ENCODE measurements around the gene CEP85. TPM values are rescaled to one million over a fixed set of nuclear protein-coding genes. Genes with fewer than 3 reads are reported as not detected.

The CEP85 gene
- total and polyA plus RNA-seq, 2 of the 13 experiments (the other 11 are each of a cell fraction or from before 2014, with no cell fraction given), result 16.1 to 26.7 TPM

- TF ChIP-seq, protein P1, sequence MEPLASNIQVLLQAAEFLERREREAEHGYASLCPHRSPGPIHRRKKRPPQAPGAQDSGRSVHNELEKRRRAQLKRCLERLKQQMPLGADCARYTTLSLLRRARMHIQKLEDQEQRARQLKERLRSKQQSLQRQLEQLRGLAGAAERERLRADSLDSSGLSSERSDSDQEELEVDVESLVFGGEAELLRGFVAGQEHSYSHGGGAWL (CRISPR knock-in tag; IDR thresholded peaks at IDR 0.05), result peak; percentile 64; the same call in 1 of the 2 replicates
- no peak; the same call in 1 of the 2 replicates for TF ChIP-seq ETV6 (CRISPR knock-in tag; conservative IDR thresholded peaks at IDR 0.05)
These were observed 72.6 kb downstream of the CEP85 start, which contains the start of gene UBXN11 (continued) for GRCh38 chr1:26306290-26307229.

- Histone ChIP-seq H3K27ac (ENCODE audit: extremely low read length, insufficient read depth, low read length) (peak overlapping the region; percentile 66), H3K79me2 (ENCODE audit: insufficient read depth, low read length) (no peaks in the 10 kb centered on the region), H3K36me3 (replicated peaks in 1 of 2; ENCODE audit: control insufficient read depth in 1 of 2, insufficient read depth in 2 of 2, low read length in 2 of 2) (no peaks in the 10 kb centered on the region), H4K20me1 (ENCODE audit: insufficient read depth, low read length) (no peaks in the 10 kb centered on the region), H3K27me3 (ENCODE audit: control insufficient read depth in 1 of 2, insufficient read depth in 2 of 2, low read length in 2 of 2) (no peaks in the 10 kb centered on the region; a peak in 1 of 5 replicates), H3K9ac (ENCODE audit: insufficient read depth, low read depth, low read length) (peak overlapping the region; percentile 81), H3K9me3 (ENCODE audit: low read length) (no peaks in the 10 kb centered on the region), H3K4me3 (replicated peaks in 1 of 3; ENCODE audit: insufficient read depth in 1 of 3, low read depth in 2 of 3, low read length in 3 of 3) (peak overlapping the region; percentile 57 to 98 (median 90); a peak in 5 of 6 replicates), H2AFZ (ENCODE audit: low read length) (peak overlapping the region; percentile 96), H3K4me1 (ENCODE audit: insufficient read depth, low read length) (peaks cover 39% of the 10 kb centered on the region), H3K4me2 (ENCODE audit: low read depth, low read length) (peak overlapping the region; percentile 95)
- ATAC-seq, result no peak
- DNase-seq (ENCODE audit: low spot score), result no peak
- BruUV-seq (replicated peaks), result no TSS peak
- FAIRE-seq, result no peak
- 34% methylated on average over 6 of the region's 6 CpGs for WGBS (ENCODE audit: low lambda C conversion rate)
- ChIA-PET POLR2A (interaction anchor here (0.7 to 1.3 kb wide), 2 partner anchors 45 to 110 kb away, joined by 3 to 4 read pairs; no protein-coding TSS in a partner anchor), CTCF (ENCODE audit: low intra/inter-chr PET ratio, low total read pairs) (no interaction called here)
- in situ Hi-C loops (cut with HindIII; ENCODE audit: extremely low pct_ligation_motif_present, low pct_unique_long_range_greater_than_20kb), result no loop called here
- intact Hi-C loops (cut with micrococcal nuclease; ENCODE audit: unreplicated experiment), result loop anchor here (2.0 kb wide), 1 partner anchor 43 kb away; no protein-coding TSS in a partner anchor
- TF ChIP-seq MEF2D (CRISPR knock-in tag; IDR thresholded peaks at IDR 0.05), result no peak
- TF ChIP-seq ZNF83 (CRISPR knock-in tag; IDR thresholded peaks at IDR 0.05; ENCODE audit: borderline replicate concordance), result no peak
- no peak for TF ChIP-seq NR2C2 (CRISPR knock-in tag; IDR thresholded peaks at IDR 0.05; ENCODE audit: borderline replicate concordance)
- no peak for TF ChIP-seq ZFP90 (CRISPR knock-in tag; IDR thresholded peaks at IDR 0.05; ENCODE audit: borderline replicate concordance)
- no peak for TF ChIP-seq YY1 (IDR thresholded peaks at IDR 0.05; ENCODE audit: insufficient read depth, insufficient replicate concordance, low read depth, low read length)
- TF ChIP-seq, protein P2, sequence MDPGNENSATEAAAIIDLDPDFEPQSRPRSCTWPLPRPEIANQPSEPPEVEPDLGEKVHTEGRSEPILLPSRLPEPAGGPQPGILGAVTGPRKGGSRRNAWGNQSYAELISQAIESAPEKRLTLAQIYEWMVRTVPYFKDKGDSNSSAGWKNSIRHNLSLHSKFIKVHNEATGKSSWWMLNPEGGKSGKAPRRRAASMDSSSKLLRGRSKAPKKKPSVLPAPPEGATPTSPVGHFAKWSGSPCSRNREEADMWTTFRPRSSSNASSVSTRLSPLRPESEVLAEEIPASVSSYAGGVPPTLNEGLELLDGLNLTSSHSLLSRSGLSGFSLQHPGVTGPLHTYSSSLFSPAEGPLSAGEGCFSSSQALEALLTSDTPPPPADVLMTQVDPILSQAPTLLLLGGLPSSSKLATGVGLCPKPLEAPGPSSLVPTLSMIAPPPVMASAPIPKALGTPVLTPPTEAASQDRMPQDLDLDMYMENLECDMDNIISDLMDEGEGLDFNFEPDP (CRISPR knock-in tag; conservative IDR thresholded peaks at IDR 0.05), result no peak
- no peak for TF ChIP-seq ZNF3 (CRISPR knock-in tag; IDR thresholded peaks at IDR 0.05)
- TF ChIP-seq, protein P3, sequence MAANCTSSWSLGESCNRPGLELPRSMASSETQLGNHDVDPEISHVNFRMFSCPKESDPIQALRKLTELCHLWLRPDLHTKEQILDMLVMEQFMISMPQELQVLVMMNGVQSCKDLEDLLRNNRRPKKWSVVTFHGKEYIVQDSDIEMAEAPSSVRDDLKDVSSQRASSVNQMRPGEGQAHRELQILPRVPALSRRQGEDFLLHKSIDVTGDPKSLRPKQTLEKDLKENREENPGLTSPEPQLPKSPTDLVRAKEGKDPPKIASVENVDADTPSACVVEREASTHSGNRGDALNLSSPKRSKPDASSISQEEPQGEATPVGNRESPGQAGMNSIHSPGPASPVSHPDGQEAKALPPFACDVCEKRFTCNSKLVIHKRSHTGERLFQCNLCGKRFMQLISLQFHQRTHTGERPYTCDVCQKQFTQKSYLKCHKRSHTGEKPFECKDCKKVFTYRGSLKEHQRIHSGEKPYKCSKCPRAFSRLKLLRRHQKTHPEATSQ (CRISPR knock-in tag; IDR thresholded peaks at IDR 0.05; ENCODE audit: borderline replicate concordance), result no peak
- no peak for TF ChIP-seq ZNF784 (CRISPR knock-in tag; IDR thresholded peaks at IDR 0.05; ENCODE audit: borderline replicate concordance)
- TF ChIP-seq ZNF615 (CRISPR knock-in tag; IDR thresholded peaks at IDR 0.05; ENCODE audit: borderline replicate concordance), result no peak
- TF ChIP-seq, protein P4, sequence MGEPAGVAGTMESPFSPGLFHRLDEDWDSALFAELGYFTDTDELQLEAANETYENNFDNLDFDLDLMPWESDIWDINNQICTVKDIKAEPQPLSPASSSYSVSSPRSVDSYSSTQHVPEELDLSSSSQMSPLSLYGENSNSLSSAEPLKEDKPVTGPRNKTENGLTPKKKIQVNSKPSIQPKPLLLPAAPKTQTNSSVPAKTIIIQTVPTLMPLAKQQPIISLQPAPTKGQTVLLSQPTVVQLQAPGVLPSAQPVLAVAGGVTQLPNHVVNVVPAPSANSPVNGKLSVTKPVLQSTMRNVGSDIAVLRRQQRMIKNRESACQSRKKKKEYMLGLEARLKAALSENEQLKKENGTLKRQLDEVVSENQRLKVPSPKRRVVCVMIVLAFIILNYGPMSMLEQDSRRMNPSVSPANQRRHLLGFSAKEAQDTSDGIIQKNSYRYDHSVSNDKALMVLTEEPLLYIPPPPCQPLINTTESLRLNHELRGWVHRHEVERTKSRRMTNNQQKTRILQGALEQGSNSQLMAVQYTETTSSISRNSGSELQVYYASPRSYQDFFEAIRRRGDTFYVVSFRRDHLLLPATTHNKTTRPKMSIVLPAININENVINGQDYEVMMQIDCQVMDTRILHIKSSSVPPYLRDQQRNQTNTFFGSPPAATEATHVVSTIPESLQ (CRISPR knock-in tag; conservative IDR thresholded peaks at IDR 0.05), result no peak
- TF ChIP-seq NR3C1 (CRISPR knock-in tag; IDR thresholded peaks at IDR 0.05), result no peak
These were observed 73.4 kb downstream of the CEP85 start for GRCh38 chr1:26307363-26307781.

Measured in HepG2 (cell line).